LHCN-M2 (cell line): ENCODE data around the gene HRK. TPM values are rescaled to one million over a fixed set of nuclear protein-coding genes. Genes with fewer than 3 reads are reported as not detected.
"Not testable (repeated sequence)": the region's sequence is repeated elsewhere in the genome, so short reads cannot be mapped to it uniquely, and the experiment has no call there.

Source experiments
- DNase-seq: peaks from one replicate; pipeline ENCODE4 v3.0.0-alpha.2; 2012; ENCODE audit warnings: low read depth
- total RNA-seq: library from RNA; depleted of rRNA; stranded (reverse); fragments of >200 nt; gene quantifications from 2 replicates; pipeline ENCODE4 v1.2.3, GENCODE V29; 2014; rRNA removed

Gene HRK
- total RNA-seq, 1 experiment from 2014 or later, result not detected

- DNase-seq, result peak; percentile 92
These were observed 62.1 kb downstream of the HRK start for GRCh38 chr12:116818948-116819832.

- DNase-seq, result no peak
These were observed 62.8 kb downstream of the HRK start for GRCh38 chr12:116818341-116818856.

GRCh38 chr12:116814766-116815165 is 66.5 kb downstream of the HRK start:
- DNase-seq, result not testable (repeated sequence)

GRCh38 chr12:116813271-116814041 is 67.8 kb downstream of the HRK start:
- DNase-seq, result no peak

GRCh38 chr12:116812238-116812637 is 69.0 kb downstream of the HRK start:
- DNase-seq, result no peak

GRCh38 chr12:116808113-116809105 is 72.8 kb downstream of the HRK start:
- no peak for DNase-seq

GRCh38 chr12:116807546-116807945 is 73.7 kb downstream of the HRK start:
- no peak for DNase-seq

- DNase-seq, result no peak
These were observed 74.3 kb downstream of the HRK start for GRCh38 chr12:116806845-116807440.

Other genes with a start within 250 kb of the HRK start
- 33.6 and 35.9 TPM in 2 replicates for gene SPRING1, start 143.4 kb downstream of the HRK start, total RNA-seq
- gene RNFT2, start 143.1 kb downstream of the HRK start, total RNA-seq, result 0.64 and 1.6 TPM in 2 replicates
- 18.3 and 19.0 TPM in 2 replicates for gene FBXW8, start 29.5 kb upstream of the HRK start, total RNA-seq
- gene TESC, start 218.0 kb upstream of the HRK start, total RNA-seq, result not detected in 2 replicates